ENCODE measurements around the gene RNH1.

Gene RNH1

DNA sequence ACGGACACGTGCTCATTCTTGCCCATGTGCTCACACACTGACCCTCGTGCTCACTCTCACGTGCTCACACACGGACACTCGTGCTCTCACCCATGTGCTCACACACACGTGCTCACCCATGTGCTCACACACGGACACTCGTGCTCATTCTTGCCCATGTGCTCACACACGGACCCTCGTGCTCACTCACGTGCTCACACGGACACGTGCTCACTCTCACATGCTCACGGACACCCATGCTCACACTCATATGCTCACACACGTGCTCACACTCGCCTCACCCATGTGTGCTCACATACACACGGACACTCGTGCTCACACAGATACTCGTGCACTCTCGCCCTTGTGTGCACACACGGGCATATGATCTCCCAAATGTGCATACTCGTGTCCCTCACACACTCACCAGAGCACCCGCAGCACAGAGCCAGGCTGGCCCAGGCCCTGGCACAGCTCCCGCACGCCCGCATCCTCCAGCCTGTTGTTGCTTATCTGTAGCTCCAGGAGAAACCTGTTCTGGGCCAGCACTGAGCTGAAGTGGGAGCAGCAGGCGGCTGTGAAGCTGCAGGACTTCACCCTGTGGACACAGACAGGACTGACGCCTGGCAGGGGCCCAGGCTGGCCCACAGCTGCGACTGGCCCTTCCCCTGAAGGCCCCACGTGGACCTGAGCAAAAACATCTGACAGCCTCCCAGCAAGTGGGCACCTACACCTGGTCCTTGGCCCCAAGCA, 9.3 kb downstream of the RNH1 start:
- no peak for FAIRE-seq

DNA sequence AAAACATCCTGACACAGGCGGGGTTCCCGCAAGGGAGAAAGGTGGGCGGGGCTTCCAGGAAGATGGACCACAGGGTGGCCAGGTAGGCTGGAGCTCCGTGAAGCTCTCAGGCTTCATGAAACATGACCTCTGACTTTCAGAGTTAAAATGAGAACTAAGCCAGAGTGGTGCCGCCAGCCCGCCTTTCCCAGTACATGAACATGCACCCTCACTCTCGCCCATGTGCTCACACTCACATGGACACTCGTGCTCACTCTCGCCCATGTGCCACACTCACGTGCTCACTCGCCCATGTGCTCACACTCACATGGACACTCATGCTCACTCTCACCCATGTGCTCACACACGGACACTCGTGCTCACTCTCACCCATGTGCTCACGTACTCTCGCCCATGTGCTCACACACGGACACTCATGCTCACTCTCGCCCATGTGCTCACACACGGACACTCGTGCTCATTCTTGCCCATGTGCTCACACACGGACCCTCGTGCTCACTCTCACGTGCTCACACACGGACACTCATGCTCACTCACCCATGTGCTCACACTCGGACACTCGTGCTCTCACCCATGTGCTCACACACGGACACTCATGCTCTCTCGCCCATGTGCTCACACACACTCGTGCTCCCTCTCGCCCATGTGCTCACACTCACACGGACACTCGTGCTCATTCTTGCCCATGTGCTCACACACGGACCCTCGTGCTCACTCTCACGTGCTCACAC, 10.0 kb downstream of the RNH1 start:
- no peak for FAIRE-seq

DNA sequence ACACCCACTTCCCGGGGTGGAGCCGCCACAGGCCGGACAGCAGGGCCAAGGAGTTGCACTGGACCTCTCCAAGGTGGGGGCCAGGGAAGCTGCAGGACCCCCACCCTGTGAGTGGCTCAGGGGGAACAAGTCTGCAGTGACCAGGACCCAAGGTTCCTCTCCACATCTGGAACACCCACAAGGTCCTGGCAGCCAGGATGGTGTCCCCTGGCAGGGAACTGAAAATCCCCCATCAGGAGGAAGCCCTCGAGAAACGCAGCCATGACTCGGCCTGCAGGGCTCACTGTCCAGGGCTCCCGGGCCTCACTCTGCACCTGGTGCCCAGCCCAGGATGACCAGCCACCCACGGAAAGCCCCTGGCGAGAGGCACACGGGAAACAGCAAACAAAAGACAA, 11.5 kb downstream of the RNH1 start:
- no peak for FAIRE-seq

DNA sequence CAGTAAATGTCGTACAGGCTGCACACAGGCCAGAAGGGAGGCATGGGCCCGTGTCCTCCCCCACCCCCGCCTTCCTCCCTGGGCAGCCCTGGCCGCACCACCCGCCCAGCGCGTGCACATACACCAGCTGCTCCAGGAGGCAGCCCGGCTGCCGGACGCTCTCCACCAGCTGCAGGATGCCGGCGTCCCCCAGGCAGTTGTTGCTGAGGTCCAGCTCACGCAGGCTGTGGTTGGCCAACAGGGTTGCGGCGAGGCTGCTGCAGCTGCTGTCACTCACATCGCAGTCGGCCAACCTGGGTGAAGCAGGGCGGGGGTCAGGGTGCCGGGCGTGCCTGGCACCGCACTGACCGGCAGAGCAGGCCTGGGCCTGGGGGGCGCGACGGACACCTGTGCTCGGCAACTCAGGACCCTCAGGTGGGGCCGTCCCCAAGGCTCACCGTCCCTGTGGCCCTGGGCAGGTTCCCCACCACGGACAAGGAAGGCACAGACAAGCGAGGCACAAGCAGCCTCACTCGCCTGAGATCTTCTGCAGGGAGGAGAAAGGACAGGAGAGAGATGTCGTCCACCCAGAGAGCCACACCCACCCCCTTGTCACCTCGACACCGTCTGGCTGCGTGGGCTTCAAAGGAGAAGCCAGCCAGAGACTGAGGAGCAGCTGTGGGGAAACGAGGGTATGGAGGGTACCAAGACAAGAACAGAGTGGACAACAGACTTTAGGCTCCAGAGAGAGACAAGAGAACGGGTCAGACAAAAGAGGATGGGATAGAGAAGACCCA, 12.1 kb downstream of the RNH1 start:
- FAIRE-seq, result no peak

DNA sequence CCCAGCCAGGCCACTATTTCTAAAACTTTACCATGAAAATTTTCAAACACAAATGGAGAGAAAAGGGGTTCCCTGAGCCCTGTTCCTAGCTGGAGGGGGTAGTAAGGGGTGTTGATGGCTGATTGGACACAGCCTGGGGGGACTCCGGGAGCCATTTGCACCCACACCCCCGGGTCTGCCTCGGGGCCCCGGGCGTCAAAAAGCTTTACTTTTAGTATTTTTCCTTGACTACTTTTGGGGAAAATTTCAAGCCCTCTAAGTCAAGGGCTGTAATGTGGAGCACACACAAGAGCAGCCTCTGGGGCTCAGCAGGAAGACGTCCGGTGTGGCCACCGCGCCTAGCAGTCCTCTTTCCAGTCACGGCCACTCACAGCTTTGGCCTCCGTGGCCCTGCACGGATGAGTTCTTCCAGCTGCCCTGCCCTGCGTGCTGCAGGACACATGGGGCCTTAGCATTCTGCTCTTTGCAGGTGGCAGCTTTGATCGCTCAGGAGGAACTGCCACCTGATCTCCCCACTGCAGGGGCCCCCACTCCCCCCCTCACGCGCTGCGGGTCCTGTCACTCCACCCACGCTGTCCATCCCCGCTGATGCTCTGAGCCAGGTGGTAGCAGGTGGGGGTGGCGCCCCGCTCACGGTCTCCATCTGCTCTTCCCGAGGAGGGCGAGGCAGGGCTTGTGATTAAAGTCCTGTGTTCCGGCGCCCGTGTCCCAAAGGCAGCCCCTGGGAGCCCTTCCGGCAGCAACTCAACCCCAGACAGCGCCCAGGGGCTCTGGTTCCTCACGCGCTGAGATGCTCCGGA, 14.4 kb downstream of the RNH1 start:
- no peak for FAIRE-seq

DNA sequence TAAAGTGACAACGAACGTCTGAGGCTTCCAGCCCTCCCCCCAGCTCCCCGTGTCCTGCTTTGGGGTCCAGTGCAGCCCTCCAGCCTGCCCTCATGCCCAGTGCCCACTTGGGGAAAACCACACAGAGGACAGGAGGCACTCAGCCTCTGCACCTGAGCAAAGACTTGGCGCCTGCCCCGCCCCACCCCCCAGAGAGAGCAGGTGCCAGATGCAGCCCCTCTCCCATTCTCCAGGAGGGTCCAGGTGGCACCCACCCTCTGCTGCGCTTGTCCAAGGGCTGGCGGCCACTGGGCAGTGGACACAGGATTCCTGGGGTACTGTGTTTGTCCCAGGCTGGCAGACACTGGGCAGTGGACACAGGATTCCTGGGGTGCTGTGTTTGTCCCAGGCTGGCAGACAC, 15.7 kb downstream of the RNH1 start:
- FAIRE-seq, result no peak

DNA sequence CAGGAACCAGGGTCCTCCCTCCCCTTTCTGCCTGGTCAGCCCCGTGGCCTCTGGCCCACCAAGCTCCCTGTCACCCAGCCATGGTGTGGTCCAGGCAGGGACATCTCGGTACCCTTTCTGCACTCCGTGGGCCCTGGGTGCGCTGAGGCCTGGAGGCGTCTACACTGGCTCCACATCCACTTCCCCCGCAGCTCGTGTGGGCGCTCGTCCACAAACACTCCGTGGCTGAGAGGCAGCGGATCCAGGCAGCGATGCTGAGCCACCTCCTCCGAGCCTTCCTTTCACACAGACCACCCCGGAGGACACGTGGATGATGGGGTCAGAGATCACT, 16.1 kb downstream of the RNH1 start:
- FAIRE-seq, result no peak

DNA sequence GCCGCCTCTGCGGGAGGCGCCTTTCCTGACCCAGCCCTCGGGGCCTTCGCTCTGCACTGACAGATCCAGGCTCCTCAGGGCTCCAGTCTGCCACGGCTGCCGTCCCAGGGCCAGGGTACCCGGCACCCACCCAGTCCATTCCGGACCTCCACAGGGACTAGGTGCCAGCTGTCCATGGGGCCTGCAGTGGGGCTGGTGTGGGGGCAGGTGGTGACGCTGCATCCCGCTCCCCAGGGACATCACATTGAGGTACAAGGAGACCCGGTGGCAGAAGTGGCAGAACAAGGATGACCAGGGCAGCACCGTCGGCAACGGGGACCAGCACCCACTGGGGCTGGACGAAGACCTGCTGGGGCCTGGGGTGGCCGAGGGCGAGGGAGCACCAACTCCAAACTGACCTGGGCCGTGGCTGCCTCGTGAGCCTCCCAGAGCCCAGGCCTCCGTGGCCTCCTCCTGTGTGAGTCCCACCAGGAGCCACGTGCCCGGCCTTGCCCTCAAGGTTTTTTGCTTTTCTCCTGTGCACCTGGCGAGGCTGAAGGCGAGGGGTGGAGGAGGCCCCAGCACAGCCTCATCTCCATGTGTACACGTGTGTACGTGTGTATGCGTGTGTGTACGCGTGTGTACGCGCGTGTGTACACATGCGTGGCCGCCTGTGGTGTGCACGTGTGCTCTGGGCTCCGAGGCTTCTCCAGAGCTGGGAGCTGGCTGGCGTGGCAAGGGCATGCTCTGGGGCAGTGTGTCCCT, 16.7 kb downstream of the RNH1 start:
- FAIRE-seq, result no peak

DNA sequence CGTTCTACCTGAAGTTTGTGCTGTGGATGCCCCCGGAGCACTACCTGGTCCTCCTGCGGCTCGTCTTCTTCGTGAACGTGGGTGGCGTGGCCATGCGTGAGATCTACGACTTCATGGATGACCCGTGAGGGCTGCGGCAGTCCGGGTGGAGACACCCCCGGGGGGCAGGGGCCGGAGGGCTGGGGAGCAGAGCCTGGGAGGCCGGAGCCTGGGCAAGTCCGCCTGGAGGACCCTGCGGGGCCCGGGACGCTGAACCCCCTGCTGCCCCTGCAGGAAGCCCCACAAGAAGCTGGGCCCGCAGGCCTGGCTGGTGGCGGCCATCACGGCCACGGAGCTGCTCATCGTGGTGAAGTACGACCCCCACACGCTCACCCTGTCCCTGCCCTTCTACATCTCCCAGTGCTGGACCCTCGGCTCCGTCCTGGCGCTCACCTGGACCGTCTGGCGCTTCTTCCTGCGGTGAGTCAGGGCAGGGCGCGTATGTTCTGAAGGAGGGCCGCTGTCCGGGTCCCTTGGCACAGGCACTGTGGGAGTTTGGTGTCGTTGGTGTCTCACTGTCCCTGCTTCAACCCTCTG, 17.3 kb downstream of the RNH1 start:
- no peak for FAIRE-seq

DNA sequence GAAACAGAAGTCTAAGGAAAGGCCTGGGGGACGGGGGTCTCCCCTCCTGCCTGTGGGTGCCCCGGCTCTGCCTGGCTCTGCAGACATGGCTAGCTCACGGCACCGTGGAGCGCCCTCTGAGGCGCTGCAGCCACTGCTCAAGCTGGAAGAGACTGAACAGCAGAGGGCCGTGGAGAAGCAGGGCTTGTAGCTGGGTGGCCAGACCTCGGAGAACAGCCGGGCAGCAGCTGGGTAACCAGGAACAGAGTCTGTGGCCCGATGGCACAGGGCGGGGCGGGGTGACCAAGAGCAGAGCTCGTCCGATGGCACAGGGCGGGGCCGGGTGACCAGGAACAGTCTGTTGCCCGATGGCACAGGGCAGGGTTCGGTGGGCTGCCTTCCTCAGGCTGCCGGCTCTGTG, 18.1 kb downstream of the RNH1 start:
- no peak for FAIRE-seq

DNA sequence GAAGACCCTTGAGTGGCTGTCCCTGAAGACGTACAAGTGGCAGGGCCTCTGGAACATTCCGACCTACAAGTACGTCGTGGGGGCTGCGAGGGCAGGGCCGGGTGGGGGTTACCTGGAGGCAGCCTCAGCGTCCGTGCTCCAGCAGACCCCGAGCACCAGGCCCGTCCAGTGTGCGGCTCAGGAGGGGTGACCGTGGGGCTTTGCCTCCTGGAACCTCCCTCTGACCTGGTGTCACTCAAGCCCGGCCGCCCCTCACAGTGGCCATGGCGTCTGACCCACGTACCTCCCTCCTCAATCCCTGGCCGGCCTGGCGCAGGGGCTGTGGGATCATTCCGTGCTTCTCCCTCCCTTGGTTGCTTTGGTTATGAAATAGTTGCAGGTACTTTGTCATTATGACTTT, 18.5 kb downstream of the RNH1 start:
- no peak for FAIRE-seq

DNA sequence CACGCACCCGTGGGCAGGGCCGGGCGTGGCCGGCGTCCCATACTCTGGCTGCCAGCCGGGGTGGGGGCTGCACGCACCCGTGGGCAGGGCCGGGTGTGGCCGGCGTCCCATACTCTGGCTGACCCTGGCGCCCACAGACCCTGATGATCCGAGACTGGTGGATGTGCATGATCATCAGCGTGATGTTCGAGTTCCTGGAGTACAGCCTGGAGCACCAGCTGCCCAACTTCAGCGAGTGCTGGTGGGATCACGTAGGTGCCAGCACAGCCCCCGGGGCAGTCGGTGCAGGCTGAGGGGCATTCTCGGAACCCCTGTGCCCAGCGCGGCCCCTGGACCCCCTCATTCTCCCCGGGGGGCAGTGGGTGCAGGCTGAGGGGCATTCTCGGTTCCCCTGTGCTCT, 19.0 kb downstream of the RNH1 start:
- no peak for FAIRE-seq

DNA sequence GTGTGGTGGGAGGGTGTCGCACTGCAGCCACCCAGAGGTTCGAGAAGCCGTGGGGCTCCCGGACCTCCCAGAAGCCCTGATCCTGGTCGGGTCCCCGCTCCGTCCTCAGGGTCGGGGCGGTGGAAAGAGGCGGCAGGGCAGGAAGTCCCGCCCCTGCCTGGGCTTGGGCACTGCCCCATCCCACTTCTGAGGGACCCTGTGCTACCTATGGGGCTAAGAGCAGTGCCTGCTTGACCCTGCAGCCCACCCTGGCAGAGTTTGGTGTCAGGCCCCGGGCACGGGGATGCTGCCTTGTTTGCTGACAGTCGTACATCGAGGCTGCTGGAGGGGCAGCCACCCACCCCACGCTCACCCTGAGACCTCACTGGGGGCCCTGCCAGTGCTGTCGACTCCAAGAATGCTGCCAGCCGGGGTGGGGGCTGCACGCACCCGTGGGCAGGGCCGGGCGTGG, 19.4 kb downstream of the RNH1 start:
- no peak for FAIRE-seq

DNA sequence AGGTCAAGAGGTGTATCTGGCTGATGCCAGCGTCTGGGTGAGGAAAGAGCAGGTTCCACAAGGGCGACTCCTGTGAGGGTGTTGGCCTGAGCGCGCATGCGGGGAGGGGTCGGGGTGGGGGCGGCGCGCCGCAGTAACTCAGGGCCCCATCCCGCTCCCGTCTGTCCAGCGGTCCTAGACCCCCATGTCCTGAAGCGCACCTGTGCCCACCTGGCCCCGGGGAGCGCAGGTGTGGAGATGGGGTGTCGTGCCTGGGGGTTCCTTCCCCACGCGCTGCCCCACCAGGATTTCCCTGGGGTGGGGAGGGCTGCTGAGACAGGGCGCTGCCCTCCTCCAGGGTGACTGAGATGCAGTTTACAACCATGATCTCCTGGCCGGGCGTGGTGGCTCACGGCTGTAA, 20.9 kb downstream of the RNH1 start:
- FAIRE-seq, result no peak

DNA sequence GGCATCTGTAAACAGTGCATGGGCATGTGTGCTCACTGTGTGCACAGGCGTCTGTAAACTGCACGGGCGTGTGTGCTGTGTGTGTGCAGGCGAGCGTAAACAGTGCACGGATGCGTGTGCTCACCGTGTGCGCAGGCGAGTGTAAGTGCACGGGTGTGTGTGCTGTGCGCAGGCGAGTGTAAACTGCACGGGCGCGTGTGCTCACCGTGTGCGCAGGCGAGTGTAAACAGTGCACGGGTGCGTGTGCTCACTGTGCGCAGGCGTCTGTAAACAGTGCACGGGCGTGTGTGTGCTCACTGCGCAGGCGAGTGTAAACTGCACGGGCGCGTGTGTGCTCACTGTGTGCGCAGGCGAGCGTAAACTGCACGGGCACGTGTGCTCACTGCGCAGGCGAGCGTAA, 22.4 kb downstream of the RNH1 start:
- FAIRE-seq, result no peak

DNA sequence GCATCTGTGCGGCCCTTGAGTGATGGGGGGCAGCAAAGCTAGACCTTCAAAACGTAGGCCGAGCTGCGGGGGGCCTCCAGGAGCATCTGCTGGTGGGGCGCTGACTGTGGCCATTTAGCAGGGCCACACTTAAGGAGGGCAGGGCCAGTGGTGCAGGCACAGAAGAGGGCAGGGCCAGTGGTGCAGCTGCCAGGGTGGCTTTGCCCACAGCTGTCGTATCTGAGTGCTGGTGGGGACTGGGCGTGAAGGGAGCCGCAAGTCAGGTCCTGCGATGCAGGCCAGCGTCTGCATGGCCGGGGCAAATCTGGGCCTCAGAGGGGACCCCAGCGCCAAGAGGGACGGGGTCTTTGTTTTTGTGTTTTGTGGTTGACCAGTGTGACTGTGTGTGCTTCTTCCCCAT, 27.7 kb downstream of the RNH1 start:
- FAIRE-seq, result no peak

DNA sequence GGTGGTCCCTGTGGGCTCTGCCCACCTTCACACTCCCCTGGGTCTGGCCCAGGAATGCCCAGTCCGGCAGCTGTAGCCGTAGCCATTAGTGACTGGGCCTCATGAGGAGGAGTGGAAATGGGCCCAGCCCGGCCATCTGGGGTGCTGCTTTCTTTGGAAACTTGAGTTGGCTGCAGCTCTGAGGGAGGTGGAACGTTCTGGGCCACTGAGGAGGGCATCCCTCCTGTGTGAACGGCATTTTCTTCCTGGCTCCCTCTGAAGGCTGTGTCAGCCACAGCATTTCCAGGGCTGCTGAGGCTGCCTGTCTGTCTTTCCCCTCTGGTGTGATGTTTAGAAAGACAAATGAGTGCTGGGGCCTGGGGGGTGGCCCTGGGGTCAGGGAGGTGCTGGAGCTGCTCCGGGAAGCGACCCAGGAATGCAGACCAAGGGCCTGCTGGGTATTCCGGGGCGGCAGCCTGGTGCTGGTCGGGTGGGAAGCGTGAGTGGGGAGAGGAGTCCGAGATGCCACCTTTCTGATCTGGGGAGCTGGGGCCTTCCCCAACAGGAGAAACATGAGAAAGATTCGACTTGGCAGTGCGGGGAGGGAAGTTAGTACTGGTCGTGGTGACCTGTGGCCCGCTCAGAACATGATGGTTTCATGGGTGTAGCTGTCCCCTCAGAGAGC, 29.9 kb downstream of the RNH1 start:
- FAIRE-seq, result no peak

DNA sequence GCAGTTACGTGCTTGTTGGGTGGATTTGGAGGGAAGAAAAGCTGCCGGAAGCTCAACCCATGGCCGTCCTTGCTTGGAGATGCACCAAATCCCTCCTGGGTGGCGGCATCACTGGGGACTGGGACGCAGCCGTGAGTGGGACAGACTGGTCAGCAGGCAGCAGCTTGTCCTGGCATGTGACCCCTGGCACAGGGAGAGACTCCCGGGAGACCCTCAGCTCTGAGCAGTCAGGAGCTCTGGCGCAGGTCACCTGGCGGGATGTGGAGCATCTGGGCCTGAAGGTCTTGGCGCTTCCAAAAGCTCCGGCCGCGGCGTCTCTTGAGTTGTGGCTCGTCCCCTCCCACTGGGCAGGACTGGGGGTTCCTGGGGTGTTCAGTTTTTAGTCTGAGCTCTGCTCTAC, 30.6 kb downstream of the RNH1 start:
- no peak for FAIRE-seq

DNA sequence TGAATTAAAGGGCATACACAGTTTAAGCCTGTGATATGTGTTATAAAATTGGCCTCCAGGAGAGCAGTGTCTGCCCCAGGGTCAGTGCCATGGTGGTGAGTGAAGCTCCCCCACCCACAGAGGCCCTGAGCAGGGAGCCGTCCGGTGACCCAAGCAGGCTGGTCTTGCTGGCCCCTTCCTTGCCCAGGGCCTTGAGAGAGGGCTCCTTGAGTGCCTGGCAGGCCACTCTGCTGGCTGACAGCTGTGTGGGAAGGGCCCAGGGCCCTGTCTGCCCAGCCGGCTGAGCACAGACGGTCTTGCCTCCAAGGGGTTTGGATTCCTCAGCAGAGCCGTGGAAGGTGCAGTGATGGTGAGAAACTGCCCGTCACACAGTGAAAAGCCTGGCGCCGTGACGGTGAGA, 31.1 kb downstream of the RNH1 start:
- FAIRE-seq, result no peak

DNA sequence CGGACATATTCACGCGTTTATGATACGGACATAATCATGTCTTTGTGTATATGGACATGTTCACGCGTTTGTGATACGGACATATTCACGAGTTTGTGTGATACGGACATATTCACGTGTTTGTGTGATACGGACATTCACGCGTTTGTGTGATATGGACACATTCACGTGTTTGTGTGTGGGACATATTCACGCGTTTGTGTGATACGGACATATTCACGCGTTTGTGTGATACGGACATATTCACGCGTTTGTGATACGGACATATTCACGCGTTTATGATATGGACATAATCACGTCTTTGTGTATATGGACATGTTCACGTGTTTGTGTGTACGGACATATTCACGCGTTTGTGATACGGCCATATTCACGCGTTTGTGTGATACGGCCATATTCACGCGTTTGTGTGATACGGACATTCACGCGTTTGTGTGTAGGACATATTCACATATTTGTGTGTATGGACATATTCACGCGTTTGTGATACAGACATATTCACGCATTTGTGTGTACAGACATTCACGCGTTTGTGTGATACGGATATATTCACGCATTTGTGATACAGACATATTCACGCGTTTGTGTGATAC, 32.0 kb downstream of the RNH1 start:
- FAIRE-seq, result peak; percentile 91

Data from colon (tissue), 2 donors.